ENCODE results near the gene RTTN. TPM values are rescaled to one million over a fixed set of nuclear protein-coding genes. Genes with fewer than 3 reads are reported as not detected.

RTTN gene
- total and polyA plus RNA-seq, 2 experiments from 2014 or later = 7.2 to 31.0 TPM

- TF ChIP-seq REST (IDR thresholded peaks at IDR 0.05; ENCODE audit: unreplicated experiment) = no peak
- TF ChIP-seq ZNF331 (CRISPR knock-in tag; IDR thresholded peaks at IDR 0.05; ENCODE audit: low read depth) = no peak
- no peak for TF ChIP-seq EZH2 (IDR thresholded peaks at IDR 0.05; ENCODE audit: low read depth, unreplicated experiment)
- TF ChIP-seq ZNF114 (CRISPR knock-in tag; IDR thresholded peaks at IDR 0.05) = no peak
- TF ChIP-seq STAT1 (IDR thresholded peaks at IDR 0.05; ENCODE audit: unreplicated experiment) = no peak
- TF ChIP-seq EZH2phosphoT487 (IDR thresholded peaks at IDR 0.05; ENCODE audit: unreplicated experiment) = no peak
Observed at GRCh38 chr18:69963196-69963595, 242.3 kb downstream of the RTTN start (continued).

GRCh38 chr18:69961718-69962117 lies 243.8 kb downstream of the RTTN start:
- no peaks in the 10 kb centered on the region for H3K36me3 ChIP-seq (ENCODE audit: insufficient read depth)
- no peaks in the 10 kb centered on the region for H3K79me2 ChIP-seq (replicated peaks; ENCODE audit: insufficient read depth)
- TF ChIP-seq ZNF331 (CRISPR knock-in tag; IDR thresholded peaks at IDR 0.05; ENCODE audit: low read depth) (no peak), NANOG (IDR thresholded peaks at IDR 0.05; ENCODE audit: borderline replicate concordance) (no peak), EZH2 (IDR thresholded peaks at IDR 0.05; ENCODE audit: low read depth, unreplicated experiment) (no peak), STAT1 (IDR thresholded peaks at IDR 0.05; ENCODE audit: unreplicated experiment) (no peak), CREB1 (CRISPR knock-in tag; IDR thresholded peaks at IDR 0.05; ENCODE audit: low read depth) (no peak), ETS1 (IDR thresholded peaks at IDR 0.05) (no peak), EZH2phosphoT487 (IDR thresholded peaks at IDR 0.05; ENCODE audit: unreplicated experiment) (no peak), JUNB (IDR thresholded peaks at IDR 0.05; ENCODE audit: unreplicated experiment) (no peak), POLR2AphosphoS5 (IDR thresholded peaks at IDR 0.05; ENCODE audit: low read depth) (no peak), ZNF114 (CRISPR knock-in tag; IDR thresholded peaks at IDR 0.05) (no peak), REST (IDR thresholded peaks at IDR 0.05; ENCODE audit: unreplicated experiment) (no peak)
- Mint-ChIP-seq H3K36me3 (ENCODE audit: low read depth) (no peaks in the 10 kb centered on the region), H3K27ac (no peak overlapping the region), H3K4me1 (no peaks in the 10 kb centered on the region), H3K9me3 (no peaks in the 10 kb centered on the region; the same call in 2 of the 3 replicates), H3K27me3 (ENCODE audit: insufficient read depth, low read depth, poor library complexity) (peaks cover 2% of the 10 kb centered on the region), H3K4me3 (no peak overlapping the region)
- H3K4me2 ChIP-seq = no peak overlapping the region
- H3F3A ChIP-seq (replicated peaks; ENCODE audit: low read depth) = no peaks in the 10 kb centered on the region
- no peaks in the 10 kb centered on the region for H3K4me1 ChIP-seq (ENCODE audit: insufficient read depth)
- no peak overlapping the region for H3K27ac ChIP-seq (ENCODE audit: low read depth)
- H2AFZ ChIP-seq = no peak overlapping the region
- H3K4me3 ChIP-seq = no peak overlapping the region
- no peaks in the 10 kb centered on the region for H3K27me3 ChIP-seq (ENCODE audit: insufficient read depth)
- no peaks in the 10 kb centered on the region for H4K20me1 ChIP-seq (replicated peaks; ENCODE audit: insufficient read depth)
- H3K9me2 ChIP-seq (ENCODE audit: insufficient read depth) = no peaks in the 10 kb centered on the region
- ATAC-seq = no peak
- no peak for DNase-seq (ENCODE audit: low spot score)

All from GM23338 (cell line).